Measurements from ENCODE around the gene POU5F1. TPM values are rescaled to one million over a fixed set of nuclear protein-coding genes. Genes with fewer than 3 reads are reported as not detected.

The POU5F1 gene
- total RNA-seq, 1 experiment from 2014 or later = not detected

GRCh38 chr6:31125162-31125561 is 45.3 kb downstream of the POU5F1 start:
- Histone ChIP-seq H3K4me3 (ENCODE audit: low read length) (no peak overlapping the region), H3K9me3 (ENCODE audit: low read length) (no peaks in the 10 kb centered on the region), H3K27me3 (ENCODE audit: low read length) (no peaks in the 10 kb centered on the region), H3K27ac (ENCODE audit: low read length) (peak overlapping the region; percentile 61), H4K20me1 (ENCODE audit: low read length) (no peaks in the 10 kb centered on the region), H3K79me2 (ENCODE audit: low read length) (no peaks in the 10 kb centered on the region), H3K9me2 (replicated peaks; ENCODE audit: low read length) (no peaks in the 10 kb centered on the region), H3F3A (ENCODE audit: low read length, unreplicated experiment) (no peaks in the 10 kb centered on the region), H2AFZ (ENCODE audit: low read length) (0 out of 2 replicates have a peak overlapping the region, but pooled peaks have one; percentile 10), H3K4me2 (ENCODE audit: low read length) (peak overlapping the region; percentile 39), H3K4me1 (ENCODE audit: insufficient read depth, low read length) (peaks cover 34% of the 10 kb centered on the region), H3K36me3 (ENCODE audit: low read depth, low read length) (no peaks in the 10 kb centered on the region), H3K9ac (ENCODE audit: low read length) (peak overlapping the region; percentile 18; the same call in 1 of the 2 replicates)
- DNase-seq (peak; percentile 87), ATAC-seq (peak; percentile 83)
- BruUV-seq (replicated peaks) = no TSS peak
- CTCF ChIA-PET = interaction anchor here (0.6 kb wide), 1 partner anchor 73 kb away, joined by 3 read pairs; no protein-coding TSS in a partner anchor
- TF ChIP-seq CTCF (conservative IDR thresholded peaks at IDR 0.05; ENCODE audit: low read depth, low read length) (no peak), EZH2phosphoT487 (IDR thresholded peaks at IDR 0.05; ENCODE audit: borderline replicate concordance, low read length) (no peak), EZH2 (IDR thresholded peaks at IDR 0.05; ENCODE audit: low read length, unreplicated experiment) (no peak)
- intact Hi-C loops (cut with micrococcal nuclease) = no loop called here
- POLR2A ChIA-PET (ENCODE audit: unreplicated experiment) = no interaction called here

- Histone ChIP-seq H3K36me3 (ENCODE audit: low read depth, low read length) (no peaks in the 10 kb centered on the region), H3K4me2 (ENCODE audit: low read length) (no peak overlapping the region), H2AFZ (ENCODE audit: low read length) (no peak overlapping the region), H3K27ac (ENCODE audit: low read length) (no peak overlapping the region), H4K20me1 (ENCODE audit: low read length) (no peaks in the 10 kb centered on the region), H3K4me3 (ENCODE audit: low read length) (no peak overlapping the region), H3K9me3 (ENCODE audit: low read length) (no peaks in the 10 kb centered on the region), H3K79me2 (ENCODE audit: low read length) (no peaks in the 10 kb centered on the region), H3K9me2 (replicated peaks; ENCODE audit: low read length) (no peaks in the 10 kb centered on the region), H3F3A (ENCODE audit: low read length, unreplicated experiment) (no peaks in the 10 kb centered on the region), H3K27me3 (ENCODE audit: low read length) (no peaks in the 10 kb centered on the region), H3K9ac (ENCODE audit: low read length) (no peak overlapping the region), H3K4me1 (ENCODE audit: insufficient read depth, low read length) (peaks cover 23% of the 10 kb centered on the region)
- ChIA-PET POLR2A (ENCODE audit: unreplicated experiment) (no interaction called here), CTCF (interaction anchor here (0.7 kb wide), 1 partner anchor 31 kb away, joined by 3 read pairs; no protein-coding TSS in a partner anchor)
- no peak for DNase-seq
- intact Hi-C loops (cut with micrococcal nuclease) = no loop called here
- no peak for ATAC-seq
- no TSS peak for BruUV-seq (replicated peaks)
- TF ChIP-seq EZH2 (IDR thresholded peaks at IDR 0.05; ENCODE audit: low read length, unreplicated experiment) (no peak), CTCF (conservative IDR thresholded peaks at IDR 0.05; ENCODE audit: low read depth, low read length) (no peak), EZH2phosphoT487 (IDR thresholded peaks at IDR 0.05; ENCODE audit: borderline replicate concordance, low read length) (no peak)
Observed at GRCh38 chr6:31122791-31123706, 47.4 kb downstream of the POU5F1 start.
